GM18499 (cell line): Measurements from ENCODE around the gene CEP55.

Source experiments
- ATAC-seq: cut with Tn5 transposase; IDR thresholded peaks from one replicate; pipeline ENCODE4 v1.9.1; 2021; ENCODE audit warnings: moderate number of reproducible peaks; ENCODE audit not compliant: insufficient read depth, unreplicated experiment

The CEP55 gene

DNA sequence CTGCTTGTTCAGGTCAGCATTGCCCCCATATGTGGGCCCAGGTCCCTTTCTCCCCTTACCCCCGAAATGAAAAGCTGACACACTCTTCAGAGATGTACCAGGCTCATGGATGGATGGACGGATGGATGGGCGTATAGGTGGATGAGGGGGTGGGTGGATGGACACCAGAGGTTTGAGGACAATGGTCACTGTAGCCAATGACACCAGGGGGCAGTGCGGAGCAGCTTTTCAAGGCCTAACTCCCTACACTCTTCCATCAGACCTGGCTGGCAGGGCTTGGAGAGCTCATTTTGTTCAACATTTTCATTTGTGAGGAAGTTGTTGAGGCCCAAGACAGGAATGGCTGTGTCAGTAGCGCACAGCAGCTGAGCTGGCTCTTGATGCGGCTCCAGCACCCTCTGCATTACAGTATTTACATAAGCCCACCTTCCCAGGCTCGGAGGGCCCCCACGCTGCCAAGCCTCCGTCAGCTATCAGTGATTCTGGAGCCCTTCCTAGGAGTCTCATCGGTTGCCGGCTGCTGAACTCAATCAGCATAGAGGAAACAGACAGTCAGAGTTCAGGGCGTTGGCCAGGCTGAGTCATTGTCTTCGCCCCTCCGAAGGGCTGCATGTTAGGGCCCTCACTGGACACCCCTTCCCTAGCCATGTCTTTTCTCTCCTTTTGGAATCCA is 58.5 kb downstream of the CEP55 start:
- ATAC-seq: no peak

- no peak for ATAC-seq
Observed at GRCh38 chr10:93559490-93559889, 63.1 kb downstream of the CEP55 start.

DNA sequence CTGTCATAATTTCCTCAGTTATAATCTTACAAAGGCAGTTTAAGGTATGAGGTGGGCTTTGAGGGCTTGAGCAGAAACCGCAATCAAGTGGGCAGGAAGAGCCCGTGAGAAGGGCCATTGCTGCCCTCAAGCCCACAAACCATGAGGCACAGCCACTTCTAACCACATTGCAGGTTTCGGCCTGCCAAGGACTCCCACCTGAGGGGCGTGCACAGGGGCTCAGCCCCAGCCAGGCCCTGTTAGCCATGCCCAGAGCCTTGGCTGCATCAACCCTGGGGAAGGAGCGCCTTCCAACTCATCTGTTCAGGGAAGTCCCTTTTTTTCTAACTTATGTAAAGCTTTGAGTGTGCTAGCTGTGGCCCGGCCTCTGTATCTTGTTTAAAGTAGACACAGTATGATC is 64.1 kb downstream of the CEP55 start:
- no peak for ATAC-seq

GRCh38 chr10:93565446-93565845 is 69.0 kb downstream of the CEP55 start:
- no peak for ATAC-seq

DNA sequence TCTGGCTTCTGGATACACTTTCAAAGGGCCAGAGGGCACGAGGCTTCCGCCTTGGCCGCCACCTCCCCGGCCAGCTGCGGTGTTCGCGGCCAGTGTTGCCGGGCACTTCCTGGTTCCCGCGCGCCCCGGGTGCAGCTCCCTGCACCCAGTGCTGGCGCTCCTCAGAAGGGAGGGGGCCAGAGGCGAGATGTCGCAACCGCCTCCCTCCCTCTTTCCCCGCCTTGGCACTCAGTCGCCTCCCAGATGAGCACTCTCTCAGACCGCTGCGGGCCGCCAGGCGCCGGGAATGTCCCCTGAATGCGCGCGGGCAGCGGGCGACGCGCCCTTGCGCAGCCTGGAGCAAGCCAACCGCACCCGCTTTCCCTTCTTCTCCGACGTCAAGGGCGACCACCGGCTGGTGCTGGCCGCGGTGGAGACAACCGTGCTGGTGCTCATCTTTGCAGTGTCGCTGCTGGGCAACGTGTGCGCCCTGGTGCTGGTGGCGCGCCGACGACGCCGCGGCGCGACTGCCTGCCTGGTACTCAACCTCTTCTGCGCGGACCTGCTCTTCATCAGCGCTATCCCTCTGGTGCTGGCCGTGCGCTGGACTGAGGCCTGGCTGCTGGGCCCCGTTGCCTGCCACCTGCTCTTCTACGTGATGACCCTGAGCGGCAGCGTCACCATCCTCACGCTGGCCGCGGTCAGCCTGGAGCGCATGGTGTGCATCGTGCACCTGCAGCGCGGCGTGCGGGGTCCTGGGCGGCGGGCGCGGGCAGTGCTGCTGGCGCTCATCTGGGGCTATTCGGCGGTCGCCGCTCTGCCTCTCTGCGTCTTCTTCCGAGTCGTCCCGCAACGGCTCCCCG is 70.2 kb downstream of the CEP55 start, which contains the start of gene FFAR4:
Gene FFAR4, plus strand, starts transcription at position 231 of the 842 bp plus-strand sequence. Its CDS starts 56 bp downstream, at position 287.
- no peak for ATAC-seq

- ATAC-seq: no peak
Observed at GRCh38 chr10:93567277-93568104, 71.1 kb downstream of the CEP55 start.

DNA sequence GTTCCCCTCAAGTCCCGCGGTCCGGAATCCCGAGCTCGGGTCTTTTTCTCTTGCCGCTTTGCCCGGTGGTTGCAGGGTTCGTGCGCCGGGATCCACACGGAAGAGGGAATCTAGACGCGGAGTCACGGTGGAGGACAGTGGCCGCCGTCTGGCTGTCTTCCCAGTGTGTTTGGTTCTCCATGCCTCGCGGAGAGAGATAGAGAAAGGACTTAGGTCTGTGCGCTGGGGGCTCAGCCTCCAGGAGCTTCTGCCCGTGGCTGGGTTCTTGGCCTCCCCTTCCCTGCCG is 71.6 kb downstream of the CEP55 start:
- no peak for ATAC-seq

GRCh38 chr10:93570383-93570782 is 74.0 kb downstream of the CEP55 start:
- ATAC-seq: no peak

- no peak for ATAC-seq
Observed at GRCh38 chr10:93572606-93573005, 76.2 kb downstream of the CEP55 start.

- no peak for ATAC-seq
Observed at GRCh38 chr10:93573051-93573909, 76.9 kb downstream of the CEP55 start.

DNA sequence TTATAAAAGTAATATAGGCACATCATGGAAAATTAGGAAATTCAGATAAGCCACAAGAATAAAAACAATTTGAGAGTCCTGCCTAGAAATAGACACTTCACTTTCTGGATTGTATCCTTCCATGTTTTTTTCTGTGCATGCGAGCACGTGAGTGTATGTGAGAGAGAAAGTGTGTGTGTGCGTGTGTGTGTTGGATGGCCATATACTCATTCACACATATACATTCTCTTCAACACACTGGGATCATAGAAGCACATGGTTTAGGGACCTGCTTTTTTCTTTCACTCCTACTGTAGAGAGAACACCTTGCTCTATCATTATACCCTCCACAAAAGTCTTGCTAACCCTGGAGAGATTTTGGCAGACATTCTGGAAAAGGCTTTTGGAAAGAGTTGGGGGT is 77.5 kb downstream of the CEP55 start:
- ATAC-seq: no peak

DNA sequence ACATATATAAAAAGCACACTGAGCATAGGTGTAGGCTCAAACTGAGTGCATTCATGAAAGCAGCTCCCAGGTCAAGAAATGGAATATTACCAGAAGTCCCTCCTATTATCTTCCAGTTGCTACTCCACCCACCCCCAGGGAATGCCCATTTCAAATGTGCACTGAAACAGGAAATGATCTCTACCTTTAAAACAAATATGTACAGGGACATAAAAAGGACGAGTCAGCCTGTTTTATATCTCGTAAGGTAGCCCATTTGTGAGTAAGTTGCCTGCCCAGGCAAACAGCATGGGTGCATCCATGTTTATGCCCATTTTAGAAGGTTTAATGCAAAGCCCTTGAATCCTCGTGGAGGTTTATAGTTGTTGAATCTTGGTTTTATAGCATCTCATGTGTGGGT is 80.5 kb downstream of the CEP55 start:
- no peak for ATAC-seq

DNA sequence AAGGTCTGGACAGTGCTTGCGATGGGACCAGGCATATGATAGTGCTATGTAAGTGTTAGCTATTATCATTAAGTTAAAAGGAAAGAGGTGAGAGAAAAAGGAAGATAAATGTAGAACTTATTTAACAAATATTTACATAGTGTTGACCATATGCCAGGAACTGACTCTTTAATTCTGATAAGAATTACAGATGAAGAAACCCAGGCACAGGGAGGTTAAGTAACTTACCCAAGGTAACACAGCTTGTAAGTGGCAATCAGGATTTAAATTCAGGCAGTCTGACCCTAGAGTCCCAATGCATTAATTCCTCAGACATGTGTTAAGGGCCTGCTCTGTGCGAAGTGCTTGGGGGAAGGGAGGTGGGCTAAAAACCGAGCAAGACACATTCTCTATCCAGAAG is 81.2 kb downstream of the CEP55 start:
- no peak for ATAC-seq
